OCI-M2 (cell line): ENCODE measurements around the gene HPSE.

Source experiments
- DNase-seq: peaks from one replicate; lab custom pipeline; 2025; ENCODE audit not compliant: unreplicated experiment; lab: John Stamatoyannopoulos, UW

The HPSE gene

DNA sequence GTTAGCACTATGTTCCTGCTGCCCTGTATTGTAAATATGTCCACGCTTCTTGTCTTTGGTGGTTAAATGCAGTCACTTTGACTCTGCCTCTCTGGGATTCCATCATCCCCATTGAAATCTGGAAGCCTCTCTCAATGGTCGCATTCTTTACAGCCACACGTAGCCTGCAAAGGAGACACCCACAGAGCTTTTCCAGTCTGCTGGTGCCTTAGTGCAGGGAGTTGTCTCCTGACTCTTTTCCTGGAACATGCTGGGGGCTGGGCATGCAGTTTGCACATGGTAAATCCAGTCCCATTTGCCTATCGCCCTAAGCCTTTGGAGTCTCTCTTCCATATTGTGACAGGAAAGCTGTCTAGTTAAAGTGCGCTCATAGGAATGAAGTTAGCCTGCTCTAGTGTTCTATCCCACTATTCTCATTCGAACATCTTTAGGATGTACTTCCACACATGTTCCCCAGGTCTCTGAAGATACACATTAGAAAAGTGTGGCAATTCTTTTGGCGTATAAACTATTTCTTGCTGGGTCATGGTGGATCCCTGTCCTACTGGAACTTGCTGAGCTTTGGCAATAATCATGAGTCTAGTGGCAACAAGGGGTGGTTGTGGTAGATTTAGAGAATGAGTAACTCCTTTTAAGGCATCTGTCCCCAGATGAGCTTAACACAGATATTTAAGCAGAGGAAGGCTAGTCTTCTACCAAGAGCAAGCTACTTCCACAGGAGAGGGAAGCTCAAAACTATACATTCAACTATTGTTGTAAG is 83.8 kb downstream of the HPSE start:
- DNase-seq = no peak

DNA sequence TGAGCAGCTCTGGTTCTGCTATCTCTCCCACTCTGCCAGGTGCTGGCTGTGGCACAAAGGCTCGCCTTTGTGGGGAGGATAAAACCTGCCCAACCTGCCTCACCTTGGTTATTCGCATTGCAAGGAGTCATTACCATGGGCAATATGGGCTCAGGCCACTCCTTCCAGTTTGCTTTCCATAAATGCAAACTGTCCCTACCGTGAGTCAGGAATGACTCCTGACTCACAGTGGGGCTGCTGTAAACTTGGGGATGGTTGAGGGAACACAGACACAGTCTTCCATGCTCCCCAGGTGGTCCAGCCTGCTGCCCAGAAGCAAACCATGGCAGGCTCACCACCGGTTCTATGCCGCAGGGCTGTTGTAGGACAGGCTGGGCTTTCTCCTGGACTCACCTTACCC is 86.2 kb downstream of the HPSE start:
- DNase-seq = no peak

DNA sequence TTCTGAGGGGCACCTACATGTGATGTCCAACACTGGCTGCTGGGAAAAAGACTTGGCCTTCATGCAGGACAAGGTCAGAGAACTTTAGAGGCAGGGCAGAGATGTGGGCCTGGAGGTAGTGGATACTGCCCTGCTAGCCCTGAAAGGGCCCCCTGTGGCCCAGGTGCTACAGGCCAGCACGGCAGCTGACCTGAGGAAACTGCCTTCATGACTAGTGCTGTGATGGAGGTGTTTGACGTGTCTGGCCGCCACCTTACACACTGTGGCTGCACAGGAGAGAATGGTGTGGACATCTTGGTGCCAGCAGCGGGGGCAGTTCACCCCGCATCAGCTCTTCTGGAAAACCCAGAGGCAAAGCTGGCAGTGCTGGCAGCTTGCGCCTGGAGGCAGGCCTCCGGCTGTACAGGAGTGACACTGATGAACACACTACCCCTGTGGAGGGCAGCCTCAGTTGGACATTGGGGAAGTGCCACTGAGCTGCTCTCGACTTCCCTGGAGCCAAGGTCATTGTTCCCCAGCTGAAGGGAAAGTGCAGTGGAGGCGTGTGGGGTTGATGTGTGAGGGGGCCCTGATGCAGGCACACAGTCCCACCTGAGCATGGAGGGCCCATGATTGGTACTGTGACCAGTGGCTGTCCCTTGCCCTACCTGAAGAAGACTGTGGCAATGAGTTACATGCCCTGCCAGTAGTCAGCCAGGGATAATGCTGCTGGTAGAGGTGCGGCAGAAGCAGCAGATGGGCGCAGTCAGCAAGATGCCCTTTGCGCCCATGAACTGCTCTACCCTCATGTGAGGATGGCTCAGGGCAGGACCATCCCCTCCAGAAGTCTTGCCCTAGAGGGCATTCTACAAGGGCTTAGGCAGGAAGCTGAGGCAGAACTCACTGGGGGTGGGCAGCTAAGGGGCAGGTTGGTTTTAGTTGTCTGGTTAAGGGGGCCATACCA is 87.0 kb downstream of the HPSE start:
- no peak for DNase-seq
